Spleen (tissue), 11 donors: Measurements from ENCODE around the gene ERCC3. TPM values are rescaled to one million over a fixed set of nuclear protein-coding genes. Genes with fewer than 3 reads are reported as not detected.
"Not testable (repeated sequence)": the region's sequence is repeated elsewhere in the genome, so short reads cannot be mapped to it uniquely, and the experiment has no call there.

ENCODE experiments used
- DNase-seq: peaks from one replicate; pipeline ENCODE4 v3.0.0-alpha.2; 2020
- H3K27ac ChIP-seq, 8 donors: fragments of 200-600 bp; sonication (generic) in 7 of 8; 1 replicate in 4 of 8; 2 replicates in 4 of 8; pipeline versions ENCODE4 v1.5.0 to v1.8.0; 2016 to 2021; ENCODE audit warnings: inconsistent platforms in 4 of 8, mild to moderate bottlenecking in 4 of 8, moderate library complexity in 1 of 8
- H3K27me3 ChIP-seq, 7 donors: fragments of 200-600 bp; sonication (generic) in 6 of 7; replicated peaks in 1 of 7; 1 replicate in 4 of 7; 2 replicates in 3 of 7; pipeline versions ENCODE4 v1.5.0 to v1.8.0; 2016 to 2021; ENCODE audit warnings: inconsistent platforms in 3 of 7, mild to moderate bottlenecking in 1 of 7
- H3K36me3 ChIP-seq, 6 donors: fragments of 200-600 bp; sonication (generic) in 5 of 6; 1 replicate in 4 of 6; 2 replicates in 2 of 6; pipeline versions ENCODE4 v1.5.0 to v1.8.0; 2016 to 2021; ENCODE audit warnings: inconsistent platforms in 2 of 6
- H3K4me1 ChIP-seq, 6 donors: fragments of 200-600 bp; sonication (generic) in 5 of 6; 1 replicate in 3 of 6; 2 replicates in 3 of 6; pipeline versions ENCODE4 v1.5.0 to v1.8.0; 2016 to 2021; ENCODE audit warnings: inconsistent platforms in 3 of 6
- H3K4me3 ChIP-seq, 8 donors: fragments of 200-600 bp; sonication (generic) in 7 of 8; 1 replicate in 4 of 8; 2 replicates in 4 of 8; pipeline versions ENCODE4 v1.5.0 to v1.8.0; 2016 to 2021; ENCODE audit warnings: inconsistent platforms in 4 of 8, mild to moderate bottlenecking in 4 of 8, moderate library complexity in 2 of 8
- H3K9me3 ChIP-seq, 8 donors: fragments of 200-600 bp; sonication (generic) in 7 of 8; 1 replicate in 4 of 8; 2 replicates in 4 of 8; pipeline versions ENCODE4 v1.5.0 to v1.8.0; 2016 to 2021; ENCODE audit warnings: inconsistent platforms in 4 of 8
- POLR2A ChIP-seq, 3 donors: fragments of 450-650 bp; IDR thresholded peaks; one replicate each; pipeline ENCODE4 v1.5.1; 2017; ENCODE audit warnings: antibody characterized with exemption in 3 of 3, mild to moderate bottlenecking in 1 of 3
- POLR2AphosphoS5 ChIP-seq, 3 donors: sonication (generic); formaldehyde crosslinking; IDR thresholded peaks; one replicate each; pipeline ENCODE4 v1.5.1; 2017; ENCODE audit warnings: antibody characterized with exemption in 3 of 3
- WGBS, 5 donors: extraction: QIAGEN DNeasy Blood & Tissue Kit in 3 of 5; methylation state at CpG; one replicate each; pipeline versions ENCODE4 v1.1.5 to v1.1.7; 2013 to 2018; 5-methylcytosine and 5-hydroxymethylcytosine counted together
- intact Hi-C: fragments of 100-400 bp; cut with DNase I; formaldehyde crosslinking; loops from one replicate; pipeline ENCODE4 v1.15.0; 2023; ENCODE audit warnings: low total_unique reads
- polyA plus RNA-seq, 3 donors: library from polyadenylated mRNA; stranded (reverse); fragments of 200-250 nt; gene quantifications; one replicate each; pipeline ENCODE4 v1.2.1, GENCODE V29; 2013
- total RNA-seq, 7 donors: library from RNA; depleted of rRNA in 3 of 7; stranded (reverse); fragments of >200 nt in 3 of 7; fragmentation: NEBNext Ultra II Directional in 4 of 7; extraction: Animal tissue kit (Norgen Biotek cat#: 25700) in 4 of 7; gene quantifications; one replicate each; pipeline versions ENCODE4 v1.1.0 to v1.2.1, GENCODE V29; 2016 to 2021
- TF ChIP-seq, protein P1 (sequence below), 11 experiments: fragments of 200-600 bp in 7 of 11; fragments of 450-650 bp in 4 of 11; sonication (generic) in 4 of 11; IDR thresholded peaks in 8 of 11; conservative IDR thresholded peaks in 3 of 11; 1 replicate in 7 of 11; 2 replicates in 4 of 11; pipeline versions ENCODE4 v1.4.0 to v1.8.0; 2016 to 2021; ENCODE audit warnings: antibody characterized with exemption in 11 of 11, inconsistent platforms in 4 of 11, mild to moderate bottlenecking in 1 of 11
- donor health status: healthy with polysubstance abuse.
- donor health status: DM: no; HTN: no; CAD: no; lungs with moderate emphysema.
- donor health status: DM: no; HTN: no; CAD: no.
- donor health status: Bipolar disorder and iron deficiency.
- donor health status: healthy.
- donor health status: DM: no; HTN: no; CAD: no.
- donor health status: DM: yes; HTN: yes; CAD: no.

The ERCC3 gene
- total and polyA plus RNA-seq, 10 donors: 23.5 to 65.1 (median 52.0) TPM

DNA sequence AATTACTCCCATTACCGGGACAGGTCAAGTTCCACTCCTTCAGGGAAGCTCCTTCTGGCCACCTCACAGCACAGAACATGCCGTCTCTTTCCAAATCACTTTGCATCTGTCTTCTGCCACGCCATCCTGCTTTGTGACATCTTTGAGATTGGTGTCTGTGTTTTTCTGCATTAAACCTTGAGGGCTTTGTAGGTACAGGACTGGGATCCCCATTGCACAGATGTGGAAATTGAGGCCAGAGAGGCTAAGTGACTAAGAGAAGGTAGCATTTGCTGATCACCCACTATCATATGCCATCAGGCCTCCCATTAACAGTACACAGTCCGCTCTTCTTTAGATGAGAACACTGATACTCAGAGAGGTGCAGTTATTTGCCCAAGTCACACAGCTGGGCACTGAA lies 64.4 kb downstream of the ERCC3 start:
- intact Hi-C loops: no loop called here
- no peak for DNase-seq
- 91 to 94% (median 93%) methylated on average over 4 of the region's 4 CpGs for WGBS, 5 donors
- H3K27ac ChIP-seq: no peak overlapping the region
- peaks cover 0 to 6% (median 0%) of the 10 kb centered on the region in 6 donors for H3K4me1 ChIP-seq
- peaks cover 0 to 29% (median 0%) of the 10 kb centered on the region in 7 donors for H3K27me3 ChIP-seq
- H3K36me3 ChIP-seq: no peaks in the 10 kb centered on the region
- TF ChIP-seq POLR2AphosphoS5 (IDR thresholded peaks at IDR 0.05): no peak
- TF ChIP-seq, protein P1, sequence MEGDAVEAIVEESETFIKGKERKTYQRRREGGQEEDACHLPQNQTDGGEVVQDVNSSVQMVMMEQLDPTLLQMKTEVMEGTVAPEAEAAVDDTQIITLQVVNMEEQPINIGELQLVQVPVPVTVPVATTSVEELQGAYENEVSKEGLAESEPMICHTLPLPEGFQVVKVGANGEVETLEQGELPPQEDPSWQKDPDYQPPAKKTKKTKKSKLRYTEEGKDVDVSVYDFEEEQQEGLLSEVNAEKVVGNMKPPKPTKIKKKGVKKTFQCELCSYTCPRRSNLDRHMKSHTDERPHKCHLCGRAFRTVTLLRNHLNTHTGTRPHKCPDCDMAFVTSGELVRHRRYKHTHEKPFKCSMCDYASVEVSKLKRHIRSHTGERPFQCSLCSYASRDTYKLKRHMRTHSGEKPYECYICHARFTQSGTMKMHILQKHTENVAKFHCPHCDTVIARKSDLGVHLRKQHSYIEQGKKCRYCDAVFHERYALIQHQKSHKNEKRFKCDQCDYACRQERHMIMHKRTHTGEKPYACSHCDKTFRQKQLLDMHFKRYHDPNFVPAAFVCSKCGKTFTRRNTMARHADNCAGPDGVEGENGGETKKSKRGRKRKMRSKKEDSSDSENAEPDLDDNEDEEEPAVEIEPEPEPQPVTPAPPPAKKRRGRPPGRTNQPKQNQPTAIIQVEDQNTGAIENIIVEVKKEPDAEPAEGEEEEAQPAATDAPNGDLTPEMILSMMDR (IDR thresholded peaks at IDR 0.05 in 8 of 11, conservative IDR thresholded peaks at IDR 0.05 in 3 of 11): no peak
- TF ChIP-seq POLR2A (IDR thresholded peaks at IDR 0.05): no peak
- H3K4me3 ChIP-seq: no peak overlapping the region
- peaks cover 0 to 20% (median 10%) of the 10 kb centered on the region in 8 donors for H3K9me3 ChIP-seq

DNA sequence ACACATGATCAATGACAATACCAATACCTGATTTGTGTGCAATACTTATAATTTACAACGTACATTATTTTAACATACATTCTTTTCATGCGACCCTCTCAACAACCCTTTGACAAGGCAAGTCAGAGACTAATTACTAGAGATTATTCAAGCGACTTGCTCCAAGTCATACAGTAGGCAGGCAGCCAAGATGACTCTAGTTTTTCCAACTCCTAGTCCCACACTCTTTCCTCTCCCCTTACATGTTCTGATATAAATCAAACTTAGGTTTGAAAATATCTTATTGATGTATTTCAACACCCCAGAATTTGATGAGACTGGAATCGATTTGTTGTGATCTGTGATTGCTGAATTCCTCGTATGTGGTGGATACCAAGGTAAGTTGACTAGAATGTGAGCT lies 65.8 kb downstream of the ERCC3 start:
- Histone ChIP-seq H3K4me3 (no peak overlapping the region), H3K27me3 (peaks cover 0 to 43% (median 0%) of the 10 kb centered on the region in 7 donors), H3K36me3 (no peaks in the 10 kb centered on the region), H3K27ac (no peak overlapping the region), H3K9me3 (peaks cover 0 to 20% (median 10%) of the 10 kb centered on the region in 8 donors), H3K4me1 (peaks cover 0 to 6% (median 0%) of the 10 kb centered on the region in 6 donors)
- TF ChIP-seq, protein P1 (IDR thresholded peaks at IDR 0.05 in 8 of 11, conservative IDR thresholded peaks at IDR 0.05 in 3 of 11): no peak
- no peak for TF ChIP-seq POLR2AphosphoS5 (IDR thresholded peaks at IDR 0.05)
- no peak for TF ChIP-seq POLR2A (IDR thresholded peaks at IDR 0.05)
- WGBS, 5 donors: 79 to 89% (median 87%) methylated on average over 5 of the region's 5 CpGs
- intact Hi-C loops: no loop called here
- DNase-seq: no peak

DNA sequence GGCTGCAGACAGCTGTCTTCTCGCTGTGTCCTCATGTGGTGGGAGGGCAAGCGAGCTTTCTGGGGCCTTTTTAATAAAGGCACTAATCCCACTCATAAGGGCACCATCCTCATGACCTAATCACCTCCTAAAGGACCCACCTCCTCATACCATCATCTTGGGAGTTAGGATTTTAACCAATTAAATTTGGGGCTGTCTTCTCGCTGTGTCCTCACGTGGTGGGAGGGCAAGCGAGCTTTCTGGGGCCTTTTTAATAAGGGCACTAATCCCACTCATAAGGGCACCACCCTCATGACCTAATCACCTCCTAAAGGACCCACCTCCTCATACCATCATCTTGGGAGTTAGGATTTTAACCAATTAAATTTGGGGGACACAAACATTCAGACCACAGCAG lies 66.7 kb downstream of the ERCC3 start:
- Histone ChIP-seq H3K27me3 (peaks cover 0 to 52% (median 0%) of the 10 kb centered on the region in 7 donors), H3K9me3 (peaks cover 0 to 20% (median 10%) of the 10 kb centered on the region in 8 donors)
- intact Hi-C loops, H3K27ac ChIP-seq, H3K4me3 ChIP-seq, H3K36me3 ChIP-seq, H3K4me1 ChIP-seq: not testable (repeated sequence)
- 82 to 94% (median 94%) methylated on average over 5 of the region's 5 CpGs for WGBS, 5 donors
- DNase-seq: peak; percentile 48

DNA sequence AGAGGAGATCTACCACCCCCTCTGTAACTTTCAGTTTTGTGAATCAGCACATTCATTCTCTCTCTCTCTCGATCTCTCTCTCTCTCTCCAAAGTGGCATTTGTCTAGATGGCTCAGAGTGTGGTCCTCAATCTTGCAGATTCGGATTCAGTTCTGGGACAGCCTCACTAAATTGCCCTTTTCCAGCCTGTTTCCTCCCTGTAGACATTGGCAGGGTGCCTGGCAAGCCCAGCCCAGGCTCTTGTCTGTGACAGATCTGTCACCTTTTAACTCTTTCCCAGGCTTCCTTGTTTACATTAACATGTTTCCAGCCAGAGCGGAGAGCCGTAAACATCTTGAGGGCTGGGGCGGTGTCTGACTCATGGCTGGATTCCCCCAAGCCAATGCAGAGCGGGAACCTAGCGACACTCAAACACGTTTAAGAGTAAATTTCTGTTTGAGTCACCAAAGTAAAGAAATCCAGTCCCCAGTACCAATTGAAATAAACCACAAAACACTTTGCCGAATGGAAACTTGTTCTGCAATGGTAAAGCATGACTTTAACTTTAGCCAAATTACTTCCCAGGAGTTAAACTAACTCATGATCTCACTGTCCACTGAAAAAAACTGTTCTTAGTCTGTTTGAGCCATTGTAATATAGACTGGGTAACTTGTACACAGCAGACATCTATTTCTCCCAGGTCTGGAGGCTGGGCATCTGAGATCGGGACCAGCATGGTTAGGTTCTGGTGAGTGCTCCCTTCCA lies 67.3 kb downstream of the ERCC3 start:
- Histone ChIP-seq H3K36me3 (no peaks in the 10 kb centered on the region), H3K4me1 (peaks cover 0 to 6% (median 0%) of the 10 kb centered on the region in 6 donors), H3K4me3 (no peak overlapping the region), H3K27me3 (peaks cover 0 to 57% (median 0%) of the 10 kb centered on the region in 7 donors), H3K27ac (no peak overlapping the region), H3K9me3 (peaks cover 0 to 20% (median 10%) of the 10 kb centered on the region in 8 donors)
- intact Hi-C loops: no loop called here
- TF ChIP-seq, protein P1 (IDR thresholded peaks at IDR 0.05 in 8 of 11, conservative IDR thresholded peaks at IDR 0.05 in 3 of 11): no peak
- TF ChIP-seq POLR2AphosphoS5 (IDR thresholded peaks at IDR 0.05) (no peak), POLR2A (IDR thresholded peaks at IDR 0.05) (no peak)
- 38 to 59% (median 42%) methylated on average over 10 of the region's 10 CpGs for WGBS, 5 donors
- DNase-seq: peak; percentile 42
